GM21576 (cell line): ENCODE measurements around the gene ZNF358.

Experiments used
- ATAC-seq: cut with Tn5 transposase; IDR thresholded peaks from one replicate; pipeline ENCODE4 v1.9.1; 2021; ENCODE audit warnings: mild to moderate bottlenecking, moderate library complexity; ENCODE audit not compliant: unreplicated experiment

Gene ZNF358

DNA sequence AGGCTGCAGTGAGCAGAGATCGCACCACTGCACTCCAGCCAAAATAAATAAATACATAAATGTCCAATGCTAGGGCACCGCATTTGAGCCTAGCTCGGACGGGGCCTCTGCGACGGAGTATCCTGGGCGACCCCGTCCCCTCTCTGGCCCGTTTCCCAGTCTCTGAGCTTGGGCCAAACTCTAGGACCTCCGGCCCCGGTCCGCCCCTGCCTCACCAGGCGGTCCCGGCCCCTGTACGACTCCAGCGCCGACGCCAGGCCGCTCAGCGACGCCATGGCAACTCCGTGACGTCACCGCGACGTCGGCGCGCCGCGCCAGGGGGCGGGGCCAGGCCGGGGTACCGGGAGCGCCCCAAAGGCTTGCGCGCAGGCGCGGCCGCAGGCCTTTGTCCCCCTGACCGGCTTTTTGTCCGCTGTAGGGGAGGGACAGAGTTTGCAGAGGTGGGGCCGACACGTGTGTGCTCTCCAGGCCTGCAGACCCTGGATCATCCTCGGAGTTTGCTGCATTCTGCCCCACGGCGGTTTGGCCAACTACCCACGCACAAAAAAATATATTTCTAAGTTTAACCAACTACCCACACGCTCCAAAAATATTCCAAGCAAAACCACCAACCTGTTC lies 27.1 kb upstream of the ZNF358 start, which contains the start of gene PEX11G:
PEX11G (minus strand) TSS at position 300 of the 618 bp plus-strand sequence; CDS start at position 275, 25 bp downstream.
- ATAC-seq: peak; percentile 53

DNA sequence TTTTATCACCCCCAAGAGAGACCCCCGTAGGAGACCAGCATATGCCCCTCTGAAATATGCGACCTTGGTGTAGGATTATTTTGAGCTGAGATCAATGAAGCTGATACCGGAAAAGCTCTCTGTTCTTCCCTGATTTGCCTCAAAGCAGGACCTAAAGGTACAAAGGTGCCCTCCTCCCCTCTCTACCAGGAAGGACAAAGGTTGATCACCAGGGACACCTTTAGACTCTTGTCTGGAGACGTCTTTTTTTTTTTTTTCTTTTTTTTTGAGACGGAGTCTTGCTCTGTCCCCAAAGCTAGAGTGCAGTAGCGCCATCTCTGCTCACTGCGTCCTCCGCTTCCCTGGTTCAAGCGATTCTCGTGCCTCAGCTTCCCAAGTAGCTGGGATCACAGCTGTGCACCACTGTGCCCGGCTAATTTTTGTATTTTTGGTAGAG lies 26.3 kb upstream of the ZNF358 start:
- ATAC-seq: no peak

DNA sequence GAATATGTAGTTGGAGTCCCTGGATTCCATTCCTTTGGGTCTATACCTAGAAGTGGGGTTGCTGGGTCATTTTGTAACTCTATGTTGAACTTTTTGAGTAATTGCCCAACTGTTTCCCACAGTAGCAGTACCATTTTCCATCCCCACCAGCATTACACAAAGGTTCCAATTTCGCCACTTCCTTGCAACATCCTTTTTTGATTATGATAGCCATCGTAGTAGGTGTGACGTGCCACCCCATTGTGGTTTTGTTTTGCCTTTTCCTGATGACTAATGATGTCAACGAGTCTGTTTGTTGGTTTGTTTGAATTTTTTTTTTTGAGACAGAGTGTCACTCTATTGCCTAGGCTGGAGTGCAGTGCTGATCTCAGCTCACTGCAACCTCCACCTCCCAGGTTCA lies 23.8 kb upstream of the ZNF358 start:
- no peak for ATAC-seq

DNA sequence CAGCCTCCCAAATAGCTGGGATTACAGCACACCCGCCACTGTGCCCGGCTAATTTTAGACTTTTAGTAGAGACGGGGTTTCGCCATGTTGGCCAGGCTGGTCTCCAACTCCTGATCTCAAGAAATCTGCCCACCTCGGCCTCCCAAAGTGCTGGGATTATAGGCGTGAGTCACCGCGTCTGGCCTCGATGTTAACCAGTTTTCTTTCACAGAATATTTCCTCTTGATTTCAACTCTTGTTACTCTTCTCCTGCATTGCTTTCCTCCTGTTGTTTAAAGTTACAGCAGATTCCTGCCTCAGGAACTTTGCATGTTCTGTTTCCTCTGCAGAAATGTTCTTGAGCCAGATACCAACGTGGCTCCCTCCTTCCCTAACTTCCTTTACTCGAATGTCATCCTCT lies 23.3 kb upstream of the ZNF358 start:
- no peak for ATAC-seq

DNA sequence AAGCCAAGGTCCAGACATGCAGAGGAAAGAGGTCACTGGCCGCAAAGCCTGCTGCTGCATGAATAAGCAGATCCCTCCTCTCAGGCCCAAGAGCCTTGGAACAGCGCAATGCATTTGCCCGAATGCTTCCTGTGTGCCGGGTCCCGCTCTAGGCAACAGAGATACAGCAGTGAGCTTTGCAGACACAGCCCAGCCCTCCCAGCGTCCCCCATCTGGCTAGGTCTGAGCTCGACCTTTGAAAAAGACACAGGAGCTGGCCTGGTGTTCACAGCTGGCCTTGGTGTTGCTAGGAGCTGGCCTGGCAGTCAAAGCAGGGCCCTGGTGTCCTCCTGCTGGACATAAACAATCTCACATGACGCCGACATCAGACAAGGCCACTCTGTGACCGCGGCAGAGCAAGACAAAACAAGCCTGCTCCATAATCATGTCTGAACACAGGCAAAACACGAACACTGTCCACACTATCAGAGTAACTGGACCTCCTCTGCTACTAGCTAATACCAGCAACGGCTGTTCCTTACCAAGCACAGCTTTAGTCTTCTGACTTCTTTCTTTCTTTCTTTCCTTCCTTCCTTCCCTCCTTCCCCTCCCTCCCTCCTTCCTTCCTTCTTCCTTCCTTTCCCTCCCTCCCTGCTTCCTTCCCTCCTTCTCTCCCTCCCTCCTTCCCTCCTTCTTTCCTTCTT lies 21.3 kb upstream of the ZNF358 start:
- ATAC-seq: no peak

DNA sequence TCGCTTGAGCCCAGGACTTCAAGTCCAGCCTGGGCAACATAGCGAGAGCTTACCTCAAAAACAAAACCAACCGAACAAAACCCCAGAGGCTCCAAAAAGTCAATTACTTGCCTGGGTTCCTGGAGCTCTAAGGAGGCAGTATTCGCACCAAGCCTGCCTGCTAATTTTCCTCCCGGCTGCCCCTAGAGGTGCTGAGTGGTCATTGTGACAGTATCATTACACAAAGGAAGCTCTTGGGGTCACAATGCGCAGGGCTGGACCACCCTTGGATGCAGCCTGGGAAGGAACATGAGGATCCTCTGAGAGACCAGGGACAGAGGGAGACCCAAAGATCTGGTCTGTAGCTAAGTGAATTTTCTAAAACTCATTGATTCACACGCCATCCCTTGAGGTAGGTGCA lies 18.6 kb upstream of the ZNF358 start:
- ATAC-seq: no peak

DNA sequence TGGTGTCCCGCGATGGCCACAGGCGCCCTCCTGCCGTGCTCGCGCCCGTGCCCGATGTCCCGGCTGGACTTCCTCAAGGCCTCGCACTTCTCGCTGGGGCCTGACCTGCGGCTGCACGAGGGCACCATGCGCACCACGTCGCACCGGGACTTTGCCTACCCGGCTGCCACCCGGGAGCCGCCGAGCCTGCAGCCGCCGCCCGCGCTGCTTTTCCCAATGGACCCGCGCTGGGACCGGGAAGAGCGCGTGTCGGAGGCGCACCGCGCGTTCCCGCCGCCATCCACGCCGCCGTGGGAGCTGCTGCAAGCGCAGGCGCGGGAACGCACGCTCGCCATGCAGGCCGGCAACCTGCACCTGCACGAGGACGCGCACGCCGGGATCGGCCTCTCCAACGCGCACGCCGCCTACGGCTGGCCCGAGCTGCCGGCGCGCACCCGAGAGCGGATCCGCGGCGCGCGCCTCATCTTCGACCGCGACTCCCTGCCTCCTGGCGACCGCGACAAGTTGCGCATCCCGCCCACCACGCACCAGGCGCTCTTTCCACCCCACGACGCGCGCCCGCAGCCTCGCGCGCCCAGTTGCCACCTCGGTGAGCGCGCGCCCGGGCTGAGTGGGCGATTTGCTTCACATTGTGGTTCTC lies 15.0 kb upstream of the ZNF358 start:
- no peak for ATAC-seq

DNA sequence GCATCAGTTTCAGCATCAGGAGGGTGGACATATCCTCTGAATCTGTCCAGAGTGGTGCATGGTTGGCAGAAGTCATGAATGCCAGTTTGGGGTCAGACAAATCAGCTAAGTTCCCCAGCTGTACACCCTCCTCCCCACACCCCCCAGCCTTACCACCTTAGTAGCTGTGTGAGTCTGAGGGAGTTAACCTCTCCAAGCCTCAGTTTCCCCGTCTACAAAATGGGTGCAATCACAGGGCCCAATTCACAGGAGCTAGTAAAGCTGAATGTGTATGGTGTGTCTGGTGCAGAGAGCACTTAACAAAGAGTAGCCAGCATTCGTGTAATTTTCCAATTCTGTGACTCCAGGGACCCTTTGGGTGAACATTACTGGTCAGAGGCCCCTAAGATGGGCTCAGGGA lies 13.4 kb upstream of the ZNF358 start:
- no peak for ATAC-seq

DNA sequence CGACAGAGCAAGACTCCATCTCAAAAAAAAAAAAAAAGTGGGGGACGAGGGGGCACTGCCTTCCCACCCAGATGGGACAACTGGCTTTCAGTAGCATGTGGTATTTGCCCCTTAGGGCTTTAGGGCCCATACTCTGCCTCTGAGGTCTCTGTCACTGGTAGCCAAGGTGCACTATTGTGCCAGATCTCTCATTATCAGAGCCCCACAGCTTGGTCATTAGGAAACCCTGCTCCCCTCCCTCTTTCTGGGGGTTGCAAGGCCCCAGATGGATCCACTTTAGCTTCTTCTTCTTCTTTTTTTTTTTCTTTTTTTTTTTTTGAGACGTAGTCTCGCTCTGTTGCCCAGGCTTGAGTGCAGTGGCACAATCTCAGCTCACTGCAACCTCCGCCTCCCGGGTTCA lies 11.2 kb upstream of the ZNF358 start:
- ATAC-seq: no peak

DNA sequence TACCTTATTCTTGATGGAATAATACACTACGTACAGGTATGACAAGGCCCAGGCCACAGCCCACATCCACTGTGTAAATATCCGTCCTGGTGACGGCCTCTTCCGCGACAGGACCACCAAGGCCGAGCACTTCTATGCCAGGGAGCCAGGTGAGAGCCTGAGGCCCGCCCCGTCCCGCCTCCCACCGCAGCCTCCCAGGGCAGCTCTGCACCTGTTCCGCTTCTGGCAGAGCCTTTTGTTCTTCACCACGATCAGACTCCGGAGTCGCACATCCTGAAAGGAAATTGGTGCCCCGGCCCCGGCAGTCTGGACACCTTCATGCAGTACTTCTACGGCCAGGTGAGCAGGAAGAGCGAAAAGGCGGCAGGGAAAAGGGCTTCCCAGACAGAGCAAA lies 10.6 kb upstream of the ZNF358 start:
- no peak for ATAC-seq

DNA sequence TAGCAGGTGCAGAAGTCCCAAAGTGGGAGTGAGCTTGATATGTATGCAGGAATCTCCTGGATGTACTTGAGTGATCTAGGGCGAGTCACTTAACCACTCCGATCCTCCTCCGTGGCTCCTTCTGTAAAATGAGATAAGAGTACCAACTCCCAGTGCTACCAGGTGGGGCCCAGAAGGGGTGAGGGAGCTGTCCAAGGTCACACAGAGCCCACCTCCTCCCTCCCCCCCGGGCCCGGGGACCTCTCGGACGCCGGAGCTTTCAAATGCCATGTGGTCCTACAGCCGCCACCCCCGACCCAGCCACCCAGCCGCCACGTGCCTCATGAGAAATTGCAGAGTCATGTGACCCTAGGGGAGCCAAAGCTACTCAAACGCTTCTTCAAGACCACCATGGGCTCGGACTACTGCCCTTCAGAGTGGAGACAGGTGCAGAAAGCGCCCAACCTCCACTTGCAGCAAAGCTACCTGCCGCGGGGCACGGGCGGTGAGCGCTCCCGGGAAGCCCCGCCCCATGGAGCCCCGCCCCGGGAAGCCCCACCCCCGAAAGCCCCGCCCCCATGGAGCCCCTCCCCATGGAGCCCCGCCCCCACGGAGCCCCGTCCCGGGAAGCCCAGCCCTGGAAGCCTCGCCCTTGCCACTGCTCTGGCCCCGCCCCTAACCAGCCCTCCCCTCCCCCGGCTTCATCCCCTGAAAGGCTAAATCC lies 10.1 kb upstream of the ZNF358 start:
- ATAC-seq: no peak

DNA sequence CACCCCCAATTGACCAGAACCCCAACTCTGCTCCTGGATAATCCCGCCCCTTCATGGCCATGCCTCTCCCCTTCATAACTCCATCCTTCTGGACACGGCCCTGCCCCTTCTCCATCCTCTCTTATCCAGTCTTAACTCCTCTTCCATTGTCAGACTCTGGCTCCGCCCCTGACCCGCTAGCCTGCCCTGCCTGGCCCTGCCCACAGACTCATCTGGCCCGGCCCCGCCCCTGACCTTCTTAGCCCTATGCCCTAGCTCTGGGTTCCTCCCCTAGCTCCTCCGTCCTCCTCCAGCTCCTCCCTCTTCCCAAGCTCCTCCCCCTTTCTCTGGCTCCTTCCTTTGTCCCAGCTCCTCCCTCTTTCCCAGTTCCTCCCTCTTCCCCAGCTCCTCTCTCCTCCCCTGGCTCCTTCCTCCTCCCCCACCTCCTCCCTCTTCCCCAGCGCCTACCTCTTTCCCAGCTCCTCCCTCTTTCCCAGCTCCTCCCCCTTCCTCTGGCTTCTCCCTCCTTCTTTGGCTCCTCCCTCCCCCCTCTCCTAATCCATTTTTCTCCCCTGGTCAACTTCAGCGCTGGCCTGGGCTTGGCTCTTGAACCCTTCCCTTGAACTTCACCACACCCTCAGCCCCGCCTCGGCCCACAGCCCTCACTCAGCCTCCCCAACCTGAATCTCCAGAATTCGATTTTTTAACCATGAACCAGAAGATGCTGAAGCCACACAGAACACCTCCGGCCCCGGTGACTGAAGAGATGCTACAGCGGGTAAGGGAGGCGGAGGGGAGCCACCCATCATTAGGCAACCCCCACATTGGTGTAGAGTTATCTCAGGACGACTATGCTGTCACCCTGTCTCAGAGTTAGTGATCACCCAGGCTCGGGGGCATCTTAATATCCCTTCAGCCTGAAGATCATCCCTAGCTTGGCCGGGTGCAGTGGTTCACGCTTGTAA lies 9.2 kb upstream of the ZNF358 start:
- ATAC-seq: no peak

DNA sequence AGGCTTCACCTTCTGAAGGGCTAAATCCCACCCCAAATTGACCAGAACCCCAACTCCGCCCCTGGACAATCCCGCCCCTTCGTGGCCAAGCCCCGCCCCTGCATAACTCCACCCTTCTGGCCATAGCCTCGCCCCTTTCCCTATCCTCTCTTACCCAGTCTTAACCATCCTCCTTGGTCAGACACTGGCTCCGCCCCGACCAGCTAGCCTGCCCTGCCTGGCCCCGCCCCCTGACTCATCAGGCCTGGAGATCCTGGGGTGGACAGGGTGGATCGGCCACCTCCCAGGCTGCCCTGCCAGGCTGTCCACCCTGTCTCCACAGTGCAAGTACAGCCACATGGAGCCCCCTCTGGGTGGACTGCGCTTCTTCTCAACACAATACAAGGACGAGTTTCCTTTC lies 8.0 kb upstream of the ZNF358 start:
- no peak for ATAC-seq

DNA sequence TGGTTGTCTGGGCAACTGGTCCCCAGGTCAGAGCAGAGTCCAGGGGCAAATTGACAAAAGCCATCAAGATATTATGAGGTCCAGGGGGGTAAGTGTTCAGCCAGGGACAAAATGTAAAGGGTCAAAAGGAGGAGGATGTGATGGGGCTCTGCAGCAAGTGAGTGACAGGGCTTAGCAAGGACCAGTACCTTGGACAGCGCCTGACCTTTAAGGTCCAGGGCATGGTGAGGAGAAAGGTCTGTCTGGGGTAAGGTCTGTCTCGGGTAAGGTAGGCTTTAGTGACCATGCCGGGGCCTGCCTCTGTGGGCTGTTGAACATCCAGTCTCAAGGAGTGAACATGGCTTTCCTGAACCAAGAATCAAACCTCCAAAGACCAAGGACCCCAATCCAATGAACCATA lies 6.3 kb upstream of the ZNF358 start:
- no peak for ATAC-seq

DNA sequence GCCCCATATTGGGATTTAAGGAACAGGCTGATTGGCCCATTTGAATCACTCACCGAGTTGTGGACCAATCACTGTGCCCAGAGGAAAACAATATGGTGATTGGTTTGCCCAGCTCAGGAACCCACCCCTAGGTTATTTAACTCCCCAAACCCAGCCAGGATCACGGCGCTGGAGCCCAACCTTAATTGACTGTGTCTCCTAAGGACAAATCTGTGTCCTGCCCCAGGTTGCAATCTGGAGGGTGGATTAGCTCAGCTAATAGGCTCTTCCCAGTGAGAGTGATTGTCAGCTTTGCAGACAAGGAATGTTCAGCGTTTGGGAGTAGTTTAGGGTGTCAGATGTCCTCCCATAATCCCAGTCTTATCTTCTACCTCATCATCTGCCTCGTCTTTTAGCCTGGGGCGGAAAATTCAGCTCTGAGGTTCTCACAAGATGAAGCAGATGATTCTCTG lies 3.5 kb upstream of the ZNF358 start:
- ATAC-seq: no peak

DNA sequence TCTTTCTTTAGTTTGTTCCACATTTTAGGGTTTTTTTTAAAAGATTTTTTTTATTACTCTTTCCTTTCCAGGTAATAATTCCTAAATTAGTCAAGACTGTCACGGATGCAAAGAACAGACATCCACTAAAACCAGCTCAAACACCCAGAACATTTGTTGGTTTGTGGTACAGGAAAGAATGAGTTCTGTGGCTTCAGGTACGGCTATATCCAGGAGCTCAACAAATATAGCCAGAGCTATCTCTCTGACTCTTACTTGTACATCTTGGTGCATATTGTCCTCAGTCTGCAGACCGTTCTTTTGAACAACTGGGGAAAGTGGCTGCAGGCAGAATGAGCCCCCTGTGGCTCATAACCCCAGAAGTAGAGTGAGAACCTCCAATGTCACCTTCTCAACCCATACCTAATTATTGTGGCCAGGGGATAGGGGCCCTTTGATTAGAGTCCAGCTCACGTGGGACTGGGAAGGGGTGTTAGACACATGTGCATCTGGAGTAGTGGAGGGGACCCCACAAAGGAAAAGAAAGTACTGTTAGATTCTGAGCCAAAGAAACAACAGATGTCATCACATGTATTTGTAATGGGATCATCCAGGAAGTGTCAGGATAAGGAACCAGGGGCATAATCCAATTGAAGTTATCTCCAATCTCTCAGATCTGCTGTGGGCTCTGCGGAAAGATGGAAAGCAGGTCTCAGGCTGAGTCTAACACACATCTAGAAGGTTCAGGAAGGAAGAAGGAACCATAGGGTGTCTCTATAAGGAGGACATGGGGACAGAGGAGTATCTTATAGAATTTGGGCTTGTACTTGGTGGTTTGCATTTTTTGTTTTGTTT lies 1.9 kb upstream of the ZNF358 start:
- no peak for ATAC-seq

DNA sequence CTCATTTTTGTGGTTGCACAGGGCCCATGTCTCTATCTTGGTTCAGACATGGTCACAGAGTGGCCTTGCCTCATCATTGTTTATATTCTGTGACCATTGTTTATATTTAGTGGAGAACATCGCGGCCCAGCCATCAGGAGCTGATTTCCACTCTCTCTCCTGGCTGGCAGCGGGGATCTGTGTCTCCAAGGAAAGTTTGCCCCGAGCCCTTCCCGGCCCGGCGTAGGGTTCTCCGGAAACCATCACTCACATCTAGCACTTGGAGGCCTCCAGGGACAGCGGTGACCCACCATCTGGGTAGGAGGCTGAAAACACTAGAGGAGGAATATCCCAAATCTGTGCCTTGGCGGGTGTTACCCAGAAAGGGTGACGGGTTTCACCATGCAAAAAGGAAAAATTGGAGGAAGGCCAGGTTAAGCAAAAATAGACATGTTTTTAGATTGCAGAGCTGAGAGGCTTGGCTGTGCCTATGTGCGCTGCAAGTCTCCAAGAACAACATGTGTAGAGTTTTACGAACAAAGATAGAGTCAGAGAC lies 726 bp upstream of the ZNF358 start:
- no peak for ATAC-seq

DNA sequence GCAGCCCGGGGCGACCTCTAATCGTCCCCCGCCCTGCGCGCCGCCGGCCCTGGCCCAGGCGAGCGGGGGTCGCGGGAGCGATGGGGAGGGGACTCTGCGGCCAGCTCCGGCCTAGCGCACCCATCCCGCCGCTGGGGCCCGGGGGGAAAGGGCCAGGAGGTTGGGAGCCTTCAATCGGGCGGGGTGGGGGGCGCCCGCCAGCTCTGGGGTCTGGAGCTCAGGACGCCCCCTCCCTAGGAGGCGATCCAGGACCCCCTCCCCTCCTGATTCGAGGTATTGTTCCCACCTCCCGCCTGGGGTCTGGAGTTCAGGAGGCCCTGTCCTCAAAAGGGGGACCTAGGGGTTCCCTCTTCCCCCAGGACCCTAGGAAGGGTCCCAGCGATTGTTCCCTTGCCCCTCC lies 430 bp downstream of the ZNF358 start:
- ATAC-seq: no peak

DNA sequence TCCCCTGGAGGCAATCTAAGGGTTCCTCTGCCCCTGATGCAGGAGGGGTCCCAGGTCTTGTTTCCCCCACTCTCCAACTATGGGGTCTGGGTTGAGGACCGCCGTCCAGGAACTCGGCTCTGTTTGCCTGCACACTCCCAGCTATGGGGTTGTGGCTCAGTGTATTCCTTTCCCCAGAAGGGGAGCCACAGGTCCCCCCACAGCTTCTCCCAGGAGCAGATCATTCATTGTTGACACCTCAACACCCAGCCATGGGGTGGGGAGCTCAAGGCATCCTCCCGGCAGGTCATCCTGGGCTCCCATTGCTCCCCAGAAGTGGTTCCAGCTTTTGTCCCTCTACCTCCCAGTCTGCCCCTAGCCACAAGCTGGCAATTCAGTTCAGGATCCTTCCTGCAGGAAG lies 975 bp downstream of the ZNF358 start:
- ATAC-seq: no peak
